DND-41 (cell line): ENCODE measurements around the gene EFNA4.

ENCODE experiments used
- ATAC-seq: fragments of 200-7000 bp; cut with Tn5 transposase; 3 replicates; pipeline ENCODE4 v1.9.1; 2021; ENCODE audit warnings: low read depth; ENCODE audit not compliant: insufficient read depth
- DNase-seq: peaks from one replicate; pipeline ENCODE4 v3.0.0-alpha.2; 2020
- H2AFZ ChIP-seq: 2 replicates; pipeline ENCODE4 v1.6.0; 2012; ENCODE audit warnings: low read depth, low read length
- H3K27ac ChIP-seq: 2 replicates; pipeline ENCODE4 v1.5.1; 2012; ENCODE audit warnings: low read length, inconsistent platforms
- H3K27me3 ChIP-seq: fragments of 200-600 bp; sonication (generic); 2 replicates; pipeline ENCODE4 v1.6.0; 2012; ENCODE audit warnings: low read length, mild to moderate bottlenecking, inconsistent platforms; ENCODE audit not compliant: insufficient read depth, poor library complexity
- H3K36me3 ChIP-seq: 2 replicates; pipeline ENCODE4 v1.5.1; 2012; ENCODE audit warnings: low read length, inconsistent platforms; ENCODE audit not compliant: insufficient read depth
- H3K4me1 ChIP-seq: 2 replicates; pipeline ENCODE4 v1.5.1; 2012; ENCODE audit warnings: mild to moderate bottlenecking, low read length; ENCODE audit not compliant: insufficient read depth
- H3K4me2 ChIP-seq: 2 replicates; pipeline ENCODE4 v1.6.0; 2012; ENCODE audit warnings: mild to moderate bottlenecking, moderate library complexity, low read length, inconsistent platforms; ENCODE audit not compliant: insufficient read depth
- H3K4me3 ChIP-seq, 2 experiments: fragments of 200-600 bp in 1 of 2; shearing (Covaris generic) in 1 of 2; 2 replicates each; pipeline ENCODE4 v1.5.1; 2012 to 2016; ENCODE audit warnings: inconsistent platforms in 2 of 2, low read length in 2 of 2, mild to moderate bottlenecking in 2 of 2, low read depth in 1 of 2, moderate library complexity in 1 of 2
- H3K79me2 ChIP-seq: 2 replicates; pipeline ENCODE4 v1.6.0; 2012; ENCODE audit warnings: low read length, inconsistent platforms; ENCODE audit not compliant: insufficient read depth
- H3K9ac ChIP-seq: 2 replicates; pipeline ENCODE4 v1.6.0; 2012; ENCODE audit warnings: low read depth, mild to moderate bottlenecking, inconsistent platforms, low read length, moderate library complexity
- H3K9me3 ChIP-seq: 2 replicates; pipeline ENCODE4 v1.5.1; 2012; ENCODE audit warnings: low read length, moderate library complexity, mild to moderate bottlenecking, inconsistent platforms; ENCODE audit not compliant: insufficient read depth, severe bottlenecking
- H4K20me1 ChIP-seq: 2 replicates; pipeline ENCODE4 v1.6.0; 2012; ENCODE audit warnings: low read length; ENCODE audit not compliant: insufficient read depth
- EZH2 ChIP-seq: IDR thresholded peaks from 3 replicates; pipeline ENCODE4 v1.6.1; 2012; ENCODE audit warnings: borderline replicate concordance, low read depth, mild to moderate bottlenecking, moderate library complexity, low read length, inconsistent platforms; ENCODE audit not compliant: severe bottlenecking
- TF ChIP-seq, protein P1 (sequence below): IDR thresholded peaks from 2 replicates; pipeline ENCODE4 v1.5.1; 2012; ENCODE audit warnings: borderline replicate concordance, low read length, moderate library complexity, mild to moderate bottlenecking; ENCODE audit not compliant: poor library complexity, severe bottlenecking; ENCODE audit errors: extremely low read depth

The EFNA4 gene

GRCh38 chr1:155022927-155023236 lies 40.7 kb upstream of the EFNA4 start:
- DNase-seq (no peak), ATAC-seq (no peak)
- peaks cover 22% of the 10 kb centered on the region for H3K27me3 ChIP-seq
- TF ChIP-seq, protein P1, sequence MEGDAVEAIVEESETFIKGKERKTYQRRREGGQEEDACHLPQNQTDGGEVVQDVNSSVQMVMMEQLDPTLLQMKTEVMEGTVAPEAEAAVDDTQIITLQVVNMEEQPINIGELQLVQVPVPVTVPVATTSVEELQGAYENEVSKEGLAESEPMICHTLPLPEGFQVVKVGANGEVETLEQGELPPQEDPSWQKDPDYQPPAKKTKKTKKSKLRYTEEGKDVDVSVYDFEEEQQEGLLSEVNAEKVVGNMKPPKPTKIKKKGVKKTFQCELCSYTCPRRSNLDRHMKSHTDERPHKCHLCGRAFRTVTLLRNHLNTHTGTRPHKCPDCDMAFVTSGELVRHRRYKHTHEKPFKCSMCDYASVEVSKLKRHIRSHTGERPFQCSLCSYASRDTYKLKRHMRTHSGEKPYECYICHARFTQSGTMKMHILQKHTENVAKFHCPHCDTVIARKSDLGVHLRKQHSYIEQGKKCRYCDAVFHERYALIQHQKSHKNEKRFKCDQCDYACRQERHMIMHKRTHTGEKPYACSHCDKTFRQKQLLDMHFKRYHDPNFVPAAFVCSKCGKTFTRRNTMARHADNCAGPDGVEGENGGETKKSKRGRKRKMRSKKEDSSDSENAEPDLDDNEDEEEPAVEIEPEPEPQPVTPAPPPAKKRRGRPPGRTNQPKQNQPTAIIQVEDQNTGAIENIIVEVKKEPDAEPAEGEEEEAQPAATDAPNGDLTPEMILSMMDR = no peak
- no peak for TF ChIP-seq EZH2
- H3K9me3 ChIP-seq = no peaks in the 10 kb centered on the region
- H3K9ac ChIP-seq = no peak overlapping the region
- H3K4me3 ChIP-seq = no peak overlapping the region
- H4K20me1 ChIP-seq = peaks cover 18% of the 10 kb centered on the region
- H3K4me2 ChIP-seq = no peak overlapping the region
- no peak overlapping the region for H3K27ac ChIP-seq
- no peaks in the 10 kb centered on the region for H3K79me2 ChIP-seq
- no peaks in the 10 kb centered on the region for H3K36me3 ChIP-seq
- H2AFZ ChIP-seq = no peak overlapping the region
- H3K4me1 ChIP-seq = peaks cover 2% of the 10 kb centered on the region

DNA sequence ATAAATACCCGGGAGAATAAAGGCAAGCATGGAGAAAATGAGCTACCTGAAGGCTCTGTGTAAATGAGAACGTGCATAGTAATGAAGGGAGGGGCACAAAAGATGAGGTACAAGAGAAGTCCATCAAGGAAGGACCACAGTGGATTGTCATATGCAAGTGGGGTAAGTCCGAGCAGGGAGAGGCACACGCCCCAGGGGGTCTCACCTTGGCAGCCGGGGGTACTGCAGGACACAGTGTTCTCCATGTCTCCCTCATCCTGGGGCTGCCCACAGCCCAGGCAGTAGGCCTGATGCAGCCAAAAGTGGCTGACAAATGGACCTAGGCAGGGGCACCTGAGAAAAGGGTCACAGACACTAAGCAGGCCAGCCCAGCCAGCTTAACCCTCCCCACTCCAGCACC lies 39.9 kb upstream of the EFNA4 start:
- peaks cover 21% of the 10 kb centered on the region for H3K27me3 ChIP-seq
- H3K9ac ChIP-seq = no peak overlapping the region
- H3K4me3 ChIP-seq = no peak overlapping the region
- ATAC-seq (no peak), DNase-seq (no peak)
- H3K79me2 ChIP-seq = no peaks in the 10 kb centered on the region
- H3K4me1 ChIP-seq = no peaks in the 10 kb centered on the region
- no peak for TF ChIP-seq EZH2
- TF ChIP-seq, protein P1 = no peak
- H4K20me1 ChIP-seq = peaks cover 14% of the 10 kb centered on the region
- H3K9me3 ChIP-seq = no peaks in the 10 kb centered on the region
- H3K4me2 ChIP-seq = no peak overlapping the region
- H3K27ac ChIP-seq = no peak overlapping the region
- H2AFZ ChIP-seq = no peak overlapping the region
- no peaks in the 10 kb centered on the region for H3K36me3 ChIP-seq

- Histone ChIP-seq H3K9ac (no peak overlapping the region), H3K4me1 (no peaks in the 10 kb centered on the region), H4K20me1 (peaks cover 7% of the 10 kb centered on the region; the same call in 1 of the 2 replicates), H3K27ac (no peak overlapping the region), H3K4me2 (no peak overlapping the region), H3K27me3 (peaks cover 17% of the 10 kb centered on the region), H3K79me2 (no peaks in the 10 kb centered on the region), H3K36me3 (no peaks in the 10 kb centered on the region), H2AFZ (no peak overlapping the region), H3K9me3 (no peaks in the 10 kb centered on the region), H3K4me3 (no peak overlapping the region)
- DNase-seq (no peak), ATAC-seq (no peak)
- TF ChIP-seq, protein P1 = no peak
- TF ChIP-seq EZH2 = no peak
These were observed 39.2 kb upstream of the EFNA4 start for GRCh38 chr1:155024315-155024714.

- Histone ChIP-seq H3K79me2 (no peaks in the 10 kb centered on the region), H3K9ac (no peak overlapping the region), H3K4me1 (no peaks in the 10 kb centered on the region), H3K27ac (no peak overlapping the region), H2AFZ (no peak overlapping the region), H3K4me2 (no peak overlapping the region), H3K36me3 (no peaks in the 10 kb centered on the region), H3K4me3 (no peak overlapping the region), H3K27me3 (peaks cover 13% of the 10 kb centered on the region), H3K9me3 (no peaks in the 10 kb centered on the region), H4K20me1 (0 out of 2 replicates have a peak, but pooled peaks cover 9% of the 10 kb centered on the region)
- DNase-seq (no peak), ATAC-seq (no peak)
- TF ChIP-seq, protein P1 = no peak
- no peak for TF ChIP-seq EZH2
These were observed 37.4 kb upstream of the EFNA4 start for GRCh38 chr1:155026154-155026553.
